Breast epithelium (tissue), 4 donors: Measurements from ENCODE around the gene SNX4. TPM values are rescaled to one million over a fixed set of nuclear protein-coding genes. Genes with fewer than 3 reads are reported as not detected.

ENCODE experiments used
- DNase-seq, 2 donors: peaks; one replicate each; pipeline ENCODE4 v3.0.0-alpha.2; 2019; ENCODE audit warnings: low spot score in 2 of 2
- H3K27ac ChIP-seq, 2 donors: fragments of 200-600 bp; sonication (generic) in 1 of 2; one replicate each; pipeline ENCODE4 v1.5.1; 2016 to 2019; ENCODE audit warnings: mild to moderate bottlenecking in 1 of 2
- H3K27me3 ChIP-seq, 2 donors: fragments of 200-600 bp; sonication (generic) in 1 of 2; one replicate each; pipeline versions ENCODE4 v1.5.1 to v1.6.0; 2017 to 2019; ENCODE audit warnings: control low read depth in 1 of 2, mild to moderate bottlenecking in 1 of 2
- H3K36me3 ChIP-seq: fragments of 200-600 bp; one replicate; pipeline ENCODE4 v1.5.1; 2019
- H3K4me1 ChIP-seq, 2 donors: fragments of 200-600 bp; sonication (generic); one replicate each; pipeline ENCODE4 v1.5.1; 2016 to 2019; ENCODE audit warnings: control low read depth in 1 of 2
- H3K4me3 ChIP-seq, 3 donors: fragments of 200-600 bp; sonication (generic); 1 replicate in 2 of 3; 2 replicates in 1 of 3; pipeline ENCODE4 v1.5.1; 2016 to 2019; ENCODE audit warnings: mild to moderate bottlenecking in 3 of 3, moderate library complexity in 2 of 3
- H3K9me3 ChIP-seq, 2 donors: fragments of 200-600 bp; sonication (generic) in 1 of 2; one replicate each; pipeline ENCODE4 v1.5.1; 2016 to 2019; ENCODE audit warnings: control low read depth in 1 of 2
- POLR2A ChIP-seq: fragments of 450-650 bp; IDR thresholded peaks from one replicate; pipeline ENCODE4 v1.6.1; 2016; ENCODE audit warnings: antibody characterized with exemption, mild to moderate bottlenecking, moderate library complexity
- POLR2AphosphoS5 ChIP-seq, 3 donors: sonication (generic); formaldehyde crosslinking; IDR thresholded peaks; one replicate each; pipeline ENCODE4 v1.6.1; 2017; ENCODE audit warnings: antibody characterized with exemption in 3 of 3
- intact Hi-C: fragments of 100-400 bp; cut with DNase I; formaldehyde crosslinking; loops from one replicate; pipeline ENCODE4 v1.15.1; 2023; ENCODE audit warnings: low total_unique reads
- total RNA-seq, 3 donors: library from RNA; depleted of rRNA; stranded (reverse); fragments of >200 nt; gene quantifications; one replicate each; pipeline ENCODE4 v1.1.0, GENCODE V29; 2016
- TF ChIP-seq, protein P1 (sequence below), 3 donors: fragments of 450-650 bp; IDR thresholded peaks; one replicate each; pipeline ENCODE4 v1.5.1; 2016 to 2017; ENCODE audit warnings: antibody characterized with exemption in 3 of 3, mild to moderate bottlenecking in 3 of 3, moderate library complexity in 3 of 3

Gene SNX4
- total RNA-seq, 3 donors from 2014 or later: 35.7 to 51.4 (median 50.1) TPM

DNA sequence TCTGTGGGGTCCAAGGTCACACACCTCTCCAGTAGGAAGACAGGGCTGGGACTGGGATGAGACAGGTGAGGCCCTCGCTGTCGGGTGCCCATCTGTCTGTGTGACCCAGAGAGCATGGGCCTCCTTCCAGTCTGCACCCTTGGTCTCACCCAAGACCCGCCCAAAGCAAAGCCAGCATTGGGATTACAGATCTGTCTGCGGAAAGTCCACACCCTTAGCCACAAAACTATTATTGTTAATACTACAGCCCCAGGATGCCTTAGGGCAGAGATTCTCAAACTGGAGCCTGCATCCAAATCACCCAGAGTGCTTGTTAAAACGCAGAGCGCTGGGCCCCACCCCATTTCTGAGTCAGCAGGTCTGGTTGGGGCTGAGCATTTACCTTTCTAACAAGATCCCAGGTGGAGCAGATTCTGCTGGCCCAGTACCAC is 86.4 kb downstream of the SNX4 start:
- TF ChIP-seq POLR2AphosphoS5 (IDR thresholded peaks at IDR 0.05) (no peak), POLR2A (no peak)
- TF ChIP-seq, protein P1, sequence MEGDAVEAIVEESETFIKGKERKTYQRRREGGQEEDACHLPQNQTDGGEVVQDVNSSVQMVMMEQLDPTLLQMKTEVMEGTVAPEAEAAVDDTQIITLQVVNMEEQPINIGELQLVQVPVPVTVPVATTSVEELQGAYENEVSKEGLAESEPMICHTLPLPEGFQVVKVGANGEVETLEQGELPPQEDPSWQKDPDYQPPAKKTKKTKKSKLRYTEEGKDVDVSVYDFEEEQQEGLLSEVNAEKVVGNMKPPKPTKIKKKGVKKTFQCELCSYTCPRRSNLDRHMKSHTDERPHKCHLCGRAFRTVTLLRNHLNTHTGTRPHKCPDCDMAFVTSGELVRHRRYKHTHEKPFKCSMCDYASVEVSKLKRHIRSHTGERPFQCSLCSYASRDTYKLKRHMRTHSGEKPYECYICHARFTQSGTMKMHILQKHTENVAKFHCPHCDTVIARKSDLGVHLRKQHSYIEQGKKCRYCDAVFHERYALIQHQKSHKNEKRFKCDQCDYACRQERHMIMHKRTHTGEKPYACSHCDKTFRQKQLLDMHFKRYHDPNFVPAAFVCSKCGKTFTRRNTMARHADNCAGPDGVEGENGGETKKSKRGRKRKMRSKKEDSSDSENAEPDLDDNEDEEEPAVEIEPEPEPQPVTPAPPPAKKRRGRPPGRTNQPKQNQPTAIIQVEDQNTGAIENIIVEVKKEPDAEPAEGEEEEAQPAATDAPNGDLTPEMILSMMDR (IDR thresholded peaks at IDR 0.05): no peak
- Histone ChIP-seq H3K36me3 (no peaks in the 10 kb centered on the region), H3K27ac (no peak overlapping the region), H3K27me3 (no peaks in the 10 kb centered on the region), H3K9me3 (no peaks in the 10 kb centered on the region), H3K4me3 (no peak overlapping the region), H3K4me1 (no peaks in the 10 kb centered on the region)
- intact Hi-C loops: no loop called here
- no peak for DNase-seq

DNA sequence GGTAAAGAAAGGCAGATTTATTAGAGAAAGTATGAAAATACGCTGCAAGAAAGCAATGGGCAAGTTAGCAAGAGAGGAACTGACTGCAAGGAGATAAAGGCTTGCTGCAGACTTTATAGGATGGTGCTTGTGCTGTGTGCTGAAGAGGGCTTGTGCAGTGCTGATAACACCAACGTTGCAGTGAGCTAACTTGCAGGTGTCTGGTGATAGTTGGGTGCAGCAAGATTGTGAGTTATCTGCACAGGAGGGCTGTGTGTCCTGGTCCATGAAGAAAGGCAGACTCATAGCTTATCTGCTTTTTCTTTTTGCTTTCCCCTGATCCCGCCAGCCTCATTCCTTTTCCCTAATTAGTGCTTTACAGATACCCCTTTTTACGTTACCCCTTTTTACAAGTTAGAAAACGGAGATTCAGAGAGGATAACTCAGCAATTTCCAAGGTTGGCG is 86.9 kb downstream of the SNX4 start:
- no peaks in the 10 kb centered on the region for H3K36me3 ChIP-seq
- no peak overlapping the region for H3K4me3 ChIP-seq
- no peaks in the 10 kb centered on the region for H3K9me3 ChIP-seq
- intact Hi-C loops: no loop called here
- no peaks in the 10 kb centered on the region for H3K27me3 ChIP-seq
- H3K27ac ChIP-seq: no peak overlapping the region
- DNase-seq: no peak
- no peak for TF ChIP-seq POLR2AphosphoS5 (IDR thresholded peaks at IDR 0.05)
- TF ChIP-seq, protein P1 (IDR thresholded peaks at IDR 0.05): no peak
- no peak for TF ChIP-seq POLR2A
- no peaks in the 10 kb centered on the region for H3K4me1 ChIP-seq

DNA sequence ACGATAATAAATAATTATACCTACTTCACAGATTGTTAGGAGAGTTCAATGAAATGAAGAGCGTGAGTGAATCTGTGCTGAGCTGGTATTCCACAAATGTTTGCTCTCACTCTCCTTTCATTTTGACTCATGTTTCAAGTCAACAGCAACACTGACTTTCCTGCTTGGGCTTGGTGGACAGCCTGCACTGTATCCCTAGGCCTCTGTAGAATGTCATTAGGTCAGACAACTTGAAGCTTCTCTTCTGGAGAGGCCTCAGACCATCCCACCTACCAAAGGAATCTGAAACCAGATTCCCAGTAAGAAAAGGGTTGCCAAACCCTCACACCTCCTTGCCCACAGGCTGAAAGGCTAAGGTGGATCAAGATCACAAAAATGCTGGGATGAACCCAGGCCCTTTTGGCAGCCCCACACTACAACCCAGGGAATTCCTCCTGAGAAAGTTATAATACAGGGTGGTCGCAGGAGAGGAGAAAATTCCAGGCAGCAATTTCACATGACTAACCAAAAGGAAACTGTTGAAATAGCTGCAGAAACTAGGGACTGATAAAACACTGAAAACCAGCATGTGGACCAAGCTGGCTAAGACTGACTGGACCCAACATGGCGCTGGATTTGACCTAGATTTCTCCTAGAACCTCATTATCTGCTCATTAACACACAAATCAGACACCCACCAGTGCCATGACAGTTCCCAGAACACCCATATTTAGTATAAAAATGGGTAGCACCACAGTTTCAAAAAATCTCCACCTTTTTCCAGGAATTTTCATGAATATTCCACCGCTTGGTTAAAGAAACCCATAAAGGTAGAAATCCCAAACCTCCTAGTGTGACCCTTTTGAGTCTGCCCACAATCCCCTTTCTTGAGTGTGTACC is 87.9 kb downstream of the SNX4 start:
- intact Hi-C loops: no loop called here
- no peaks in the 10 kb centered on the region for H3K27me3 ChIP-seq
- H3K4me1 ChIP-seq: no peaks in the 10 kb centered on the region

DNA sequence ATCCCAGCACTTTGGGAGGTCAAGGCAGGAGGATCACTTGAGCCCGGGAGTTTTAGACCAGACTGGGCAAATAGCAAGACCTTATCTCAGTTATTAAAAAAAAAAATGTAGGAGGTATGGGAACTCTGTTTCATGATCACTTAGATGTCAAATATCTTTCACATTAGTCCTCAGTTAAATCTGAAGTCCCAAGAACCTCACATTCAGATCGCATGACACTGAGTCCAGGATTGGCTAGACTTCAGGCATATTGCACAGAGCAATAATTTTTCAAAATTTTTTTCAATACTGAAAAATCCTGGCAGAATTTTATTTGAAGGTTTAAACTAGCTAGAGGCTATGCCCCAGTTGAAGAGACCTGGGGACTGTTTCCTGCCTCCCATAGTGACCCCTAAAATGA is 88.6 kb downstream of the SNX4 start:
- no peak for TF ChIP-seq POLR2AphosphoS5 (IDR thresholded peaks at IDR 0.05)
- TF ChIP-seq, protein P1 (IDR thresholded peaks at IDR 0.05): no peak
- no peak for TF ChIP-seq POLR2A
- no peaks in the 10 kb centered on the region for H3K27me3 ChIP-seq
- H3K27ac ChIP-seq: no peak overlapping the region
- H3K36me3 ChIP-seq: no peaks in the 10 kb centered on the region
- H3K4me1 ChIP-seq: no peaks in the 10 kb centered on the region
- no peaks in the 10 kb centered on the region for H3K9me3 ChIP-seq
- intact Hi-C loops: no loop called here
- no peak overlapping the region for H3K4me3 ChIP-seq
- DNase-seq: no peak

More for the DNA sequence above, 87.9 kb downstream of the SNX4 start:
- H3K4me3 ChIP-seq: no peak overlapping the region
- H3K36me3 ChIP-seq: no peaks in the 10 kb centered on the region
- DNase-seq: no peak
- TF ChIP-seq POLR2A (no peak), POLR2AphosphoS5 (IDR thresholded peaks at IDR 0.05) (no peak)
- TF ChIP-seq, protein P1 (IDR thresholded peaks at IDR 0.05): no peak
- no peak overlapping the region for H3K27ac ChIP-seq
- H3K9me3 ChIP-seq: no peaks in the 10 kb centered on the region

DNA sequence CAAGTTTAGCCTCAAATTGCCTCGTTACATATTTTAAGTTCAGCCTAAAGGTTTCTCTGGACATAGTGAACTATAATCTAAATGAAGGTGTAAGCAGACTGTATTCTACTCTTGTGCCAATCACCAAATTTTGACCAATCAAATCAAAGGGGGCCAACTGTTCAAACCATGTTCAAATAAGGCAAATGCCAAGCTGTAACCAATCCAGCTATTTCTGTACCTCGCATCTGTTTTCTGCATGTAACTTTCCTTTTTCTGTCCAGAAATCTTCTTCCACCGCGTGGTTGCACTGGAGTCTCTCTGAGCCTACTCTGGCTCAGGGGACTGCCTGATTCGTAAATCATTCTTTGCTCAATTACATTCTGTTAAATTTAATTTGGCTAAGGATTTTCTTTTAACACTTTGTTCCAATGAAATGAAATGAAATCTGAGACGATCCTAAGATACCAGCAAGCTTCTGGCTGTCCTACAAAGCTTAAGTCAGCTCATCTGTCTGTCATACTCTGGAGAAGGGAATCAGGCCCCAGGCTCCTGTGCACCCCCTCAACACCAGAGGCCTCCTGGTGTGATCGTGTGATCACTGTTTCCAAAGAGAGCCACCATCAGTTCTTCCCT is 91.7 kb downstream of the SNX4 start:
- no peaks in the 10 kb centered on the region for H3K27me3 ChIP-seq
- H3K4me1 ChIP-seq: no peaks in the 10 kb centered on the region
- intact Hi-C loops: no loop called here
- H3K4me3 ChIP-seq: no peak overlapping the region
- no peaks in the 10 kb centered on the region for H3K36me3 ChIP-seq
- H3K27ac ChIP-seq: no peak overlapping the region
- DNase-seq: no peak
- no peaks in the 10 kb centered on the region for H3K9me3 ChIP-seq
- TF ChIP-seq POLR2AphosphoS5 (IDR thresholded peaks at IDR 0.05): no peak
- TF ChIP-seq POLR2A: no peak
- TF ChIP-seq, protein P1 (IDR thresholded peaks at IDR 0.05): no peak
